WTC11 (cell line): ENCODE data around the gene KIDINS220. TPM values are rescaled to one million over a fixed set of nuclear protein-coding genes. Genes with fewer than 3 reads are reported as not detected.
A peak's percentile ranks its signal among the peaks of the same experiment; 100 is the strongest.

ENCODE experiments used
- ATAC-seq: fragments of 200-7000 bp; cut with Tn5 transposase; 2 replicates; pipeline ENCODE4 v1.10.0; 2021; ENCODE audit warnings: mild to moderate bottlenecking, moderate library complexity
- CTCF ChIA-PET: fragments of 300-600 bp; sonication (Branson Sonifier 250); formaldehyde crosslinking; loops from one replicate; lab custom pipeline; 2021; ENCODE audit warnings: antibody characterized with exemption; lab: Charles Lee
- POLR2A ChIA-PET: fragments of 350-600 bp; sonication (Branson Sonifier 250); formaldehyde crosslinking; loops from one replicate; lab custom pipeline; 2021; ENCODE audit warnings: antibody characterized with exemption; lab: Charles Lee
- DNase-seq: peaks from one replicate; pipeline ENCODE4 v3.0.0; 2021; ENCODE audit warnings: low spot score
- H3K27ac Mint-ChIP-seq: 2 replicates; pipeline ENCODE4 v1.8.0; 2021; ENCODE audit warnings: mixed read lengths
- H3K27me3 Mint-ChIP-seq: 2 replicates; pipeline ENCODE4 v1.8.0; 2021; ENCODE audit warnings: low read depth, mild to moderate bottlenecking, moderate library complexity, mixed read lengths
- H3K36me3 Mint-ChIP-seq: 2 replicates; pipeline ENCODE4 v1.8.0; 2021; ENCODE audit warnings: mixed read lengths
- H3K4me1 Mint-ChIP-seq: 2 replicates; pipeline ENCODE4 v1.8.0; 2022; ENCODE audit warnings: mixed read lengths
- H3K4me3 Mint-ChIP-seq: 2 replicates; pipeline ENCODE4 v1.8.0; 2021; ENCODE audit warnings: mild to moderate bottlenecking, moderate library complexity, mixed read lengths
- H3K9me3 Mint-ChIP-seq: 2 replicates; pipeline ENCODE4 v1.8.0; 2021; ENCODE audit warnings: mixed read lengths
- ATF1 ChIP-seq: sonication (generic); formaldehyde crosslinking; IDR thresholded peaks from 2 replicates; pipeline ENCODE4 v1.8.1; 2023; ENCODE audit warnings: mild to moderate bottlenecking, moderate library complexity, missing genetic modification reagents
- CBFB ChIP-seq: sonication (generic); formaldehyde crosslinking; IDR thresholded peaks from 2 replicates; pipeline ENCODE4 v1.8.1; 2022; ENCODE audit warnings: mild to moderate bottlenecking, low read depth, missing genetic modification reagents
- CREB1 ChIP-seq: sonication (generic); formaldehyde crosslinking; IDR thresholded peaks from 2 replicates; pipeline ENCODE4 v1.8.0; 2023; ENCODE audit warnings: mild to moderate bottlenecking, missing genetic modification reagents
- IRF2 ChIP-seq: sonication (generic); formaldehyde crosslinking; IDR thresholded peaks from 2 replicates; pipeline ENCODE4 v1.8.0; 2022; ENCODE audit warnings: low read depth, missing genetic modification reagents, borderline replicate concordance
- MYBL2 ChIP-seq: sonication (generic); formaldehyde crosslinking; IDR thresholded peaks from 2 replicates; pipeline ENCODE4 v1.8.1; 2023; ENCODE audit warnings: mild to moderate bottlenecking, moderate library complexity, missing genetic modification reagents
- NFE2L1 ChIP-seq: sonication (generic); formaldehyde crosslinking; IDR thresholded peaks from 2 replicates; pipeline ENCODE4 v1.8.1; 2023; ENCODE audit warnings: missing genetic modification reagents
- NR1H2 ChIP-seq: sonication (generic); formaldehyde crosslinking; IDR thresholded peaks from 2 replicates; pipeline ENCODE4 v1.9.0; 2021; ENCODE audit warnings: mild to moderate bottlenecking, moderate library complexity, missing genetic modification reagents
- OVOL2 ChIP-seq: fragments of 250-450 bp; sonication (Bioruptor Pico); IDR thresholded peaks from 2 replicates; pipeline ENCODE4 v1.9.0; 2021; ENCODE audit warnings: mild to moderate bottlenecking, borderline replicate concordance
- RORB ChIP-seq: fragments of 250-450 bp; sonication (Bioruptor Pico); IDR thresholded peaks from 2 replicates; pipeline ENCODE4 v1.9.0; 2021; ENCODE audit warnings: mild to moderate bottlenecking
- TP53 ChIP-seq: sonication (generic); formaldehyde crosslinking; IDR thresholded peaks from 2 replicates; pipeline ENCODE4 v1.8.1; 2023; ENCODE audit warnings: mild to moderate bottlenecking, missing genetic modification reagents
- ZBTB21 ChIP-seq: sonication (generic); formaldehyde crosslinking; IDR thresholded peaks from 2 replicates; pipeline ENCODE4 v1.8.1; 2023; ENCODE audit warnings: mild to moderate bottlenecking, missing genetic modification reagents, borderline replicate concordance
- ZNF219 ChIP-seq: sonication (generic); formaldehyde crosslinking; IDR thresholded peaks from 2 replicates; pipeline ENCODE4 v1.8.0; 2023; ENCODE audit warnings: missing genetic modification reagents, mild to moderate bottlenecking, borderline replicate concordance
- ZNF423 ChIP-seq: fragments of 250-450 bp; sonication (Bioruptor Pico); IDR thresholded peaks from 2 replicates; pipeline ENCODE4 v2.1.2; 2022; ENCODE audit warnings: mild to moderate bottlenecking, moderate library complexity
- total RNA-seq: library from RNA; stranded (reverse); gene quantifications from 3 replicates; pipeline ENCODE4 v1.2.3, GENCODE V29; 2021
- TF ChIP-seq, protein P1 (sequence below): fragments of 250-450 bp; sonication (Bioruptor Pico); IDR thresholded peaks from 2 replicates; pipeline ENCODE4 v1.9.0; 2021; ENCODE audit warnings: mild to moderate bottlenecking
- TF ChIP-seq, protein P2 (sequence below): sonication (generic); formaldehyde crosslinking; IDR thresholded peaks from 2 replicates; pipeline ENCODE4 v1.8.1; 2023; ENCODE audit warnings: mild to moderate bottlenecking, moderate library complexity, missing genetic modification reagents
- TF ChIP-seq, protein P3 (sequence below): sonication (generic); formaldehyde crosslinking; IDR thresholded peaks from 2 replicates; pipeline ENCODE4 v1.8.1; 2023; ENCODE audit warnings: mild to moderate bottlenecking, missing genetic modification reagents
- TF ChIP-seq, protein P4 (sequence below): sonication (generic); formaldehyde crosslinking; IDR thresholded peaks from 2 replicates; pipeline ENCODE4 v1.8.1; 2022; ENCODE audit warnings: low read depth, missing genetic modification reagents, borderline replicate concordance
- TF ChIP-seq, protein P5 (sequence below): sonication (generic); formaldehyde crosslinking; IDR thresholded peaks from 2 replicates; pipeline ENCODE4 v1.8.0; 2022; ENCODE audit warnings: missing genetic modification reagents
- TF ChIP-seq, protein P6 (sequence below): fragments of 250-450 bp; sonication (Bioruptor Pico); IDR thresholded peaks from 2 replicates; pipeline ENCODE4 v1.9.0; 2021; ENCODE audit warnings: moderate library complexity, mild to moderate bottlenecking, inconsistent platforms, borderline replicate concordance

Gene KIDINS220
- total RNA-seq, 1 experiment from 2014 or later, result 23.9 TPM

DNA sequence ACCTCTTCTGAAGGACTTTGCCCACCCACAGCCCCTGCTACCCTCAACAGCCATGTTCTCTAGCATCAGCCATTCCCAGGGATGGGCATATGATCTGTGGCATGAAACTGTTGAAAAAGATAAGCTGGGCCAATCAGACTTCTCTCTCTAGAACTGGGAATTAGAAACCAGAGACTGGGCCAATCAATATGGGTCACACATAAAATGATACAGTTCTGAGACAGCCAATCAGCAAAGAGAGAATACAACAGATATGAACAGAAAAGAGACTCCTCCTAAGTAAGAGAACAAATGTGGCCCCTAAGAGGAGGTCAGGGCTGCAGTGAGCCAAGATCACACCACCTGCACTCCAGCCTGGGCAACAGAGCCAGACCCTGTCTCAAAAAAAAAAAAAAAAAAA lies 2.1 kb downstream of the KIDINS220 start (continued):
- TF ChIP-seq, protein P1, sequence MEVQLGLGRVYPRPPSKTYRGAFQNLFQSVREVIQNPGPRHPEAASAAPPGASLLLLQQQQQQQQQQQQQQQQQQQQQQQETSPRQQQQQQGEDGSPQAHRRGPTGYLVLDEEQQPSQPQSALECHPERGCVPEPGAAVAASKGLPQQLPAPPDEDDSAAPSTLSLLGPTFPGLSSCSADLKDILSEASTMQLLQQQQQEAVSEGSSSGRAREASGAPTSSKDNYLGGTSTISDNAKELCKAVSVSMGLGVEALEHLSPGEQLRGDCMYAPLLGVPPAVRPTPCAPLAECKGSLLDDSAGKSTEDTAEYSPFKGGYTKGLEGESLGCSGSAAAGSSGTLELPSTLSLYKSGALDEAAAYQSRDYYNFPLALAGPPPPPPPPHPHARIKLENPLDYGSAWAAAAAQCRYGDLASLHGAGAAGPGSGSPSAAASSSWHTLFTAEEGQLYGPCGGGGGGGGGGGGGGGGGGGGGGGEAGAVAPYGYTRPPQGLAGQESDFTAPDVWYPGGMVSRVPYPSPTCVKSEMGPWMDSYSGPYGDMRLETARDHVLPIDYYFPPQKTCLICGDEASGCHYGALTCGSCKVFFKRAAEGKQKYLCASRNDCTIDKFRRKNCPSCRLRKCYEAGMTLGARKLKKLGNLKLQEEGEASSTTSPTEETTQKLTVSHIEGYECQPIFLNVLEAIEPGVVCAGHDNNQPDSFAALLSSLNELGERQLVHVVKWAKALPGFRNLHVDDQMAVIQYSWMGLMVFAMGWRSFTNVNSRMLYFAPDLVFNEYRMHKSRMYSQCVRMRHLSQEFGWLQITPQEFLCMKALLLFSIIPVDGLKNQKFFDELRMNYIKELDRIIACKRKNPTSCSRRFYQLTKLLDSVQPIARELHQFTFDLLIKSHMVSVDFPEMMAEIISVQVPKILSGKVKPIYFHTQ (CRISPR knock-in tag), result no peak
- TF ChIP-seq NR1H2 (no peak), ATF1 (no peak), CBFB (CRISPR knock-in tag) (no peak), ZNF219 (CRISPR knock-in tag) (no peak), ZNF423 (CRISPR knock-in tag) (no peak), MYBL2 (CRISPR knock-in tag) (no peak), TP53 (CRISPR knock-in tag) (no peak), CREB1 (CRISPR knock-in tag) (no peak)
- TF ChIP-seq, protein P2, sequence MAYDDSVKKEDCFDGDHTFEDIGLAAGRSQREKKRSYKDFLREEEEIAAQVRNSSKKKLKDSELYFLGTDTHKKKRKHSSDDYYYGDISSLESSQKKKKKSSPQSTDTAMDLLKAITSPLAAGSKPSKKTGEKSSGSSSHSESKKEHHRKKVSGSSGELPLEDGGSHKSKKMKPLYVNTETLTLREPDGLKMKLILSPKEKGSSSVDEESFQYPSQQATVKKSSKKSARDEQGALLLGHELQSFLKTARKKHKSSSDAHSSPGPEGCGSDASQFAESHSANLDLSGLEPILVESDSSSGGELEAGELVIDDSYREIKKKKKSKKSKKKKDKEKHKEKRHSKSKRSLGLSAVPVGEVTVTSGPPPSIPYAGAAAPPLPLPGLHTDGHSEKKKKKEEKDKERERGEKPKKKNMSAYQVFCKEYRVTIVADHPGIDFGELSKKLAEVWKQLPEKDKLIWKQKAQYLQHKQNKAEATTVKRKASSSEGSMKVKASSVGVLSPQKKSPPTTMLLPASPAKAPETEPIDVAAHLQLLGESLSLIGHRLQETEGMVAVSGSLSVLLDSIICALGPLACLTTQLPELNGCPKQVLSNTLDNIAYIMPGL (CRISPR knock-in tag), result no peak
- TF ChIP-seq, protein P3, sequence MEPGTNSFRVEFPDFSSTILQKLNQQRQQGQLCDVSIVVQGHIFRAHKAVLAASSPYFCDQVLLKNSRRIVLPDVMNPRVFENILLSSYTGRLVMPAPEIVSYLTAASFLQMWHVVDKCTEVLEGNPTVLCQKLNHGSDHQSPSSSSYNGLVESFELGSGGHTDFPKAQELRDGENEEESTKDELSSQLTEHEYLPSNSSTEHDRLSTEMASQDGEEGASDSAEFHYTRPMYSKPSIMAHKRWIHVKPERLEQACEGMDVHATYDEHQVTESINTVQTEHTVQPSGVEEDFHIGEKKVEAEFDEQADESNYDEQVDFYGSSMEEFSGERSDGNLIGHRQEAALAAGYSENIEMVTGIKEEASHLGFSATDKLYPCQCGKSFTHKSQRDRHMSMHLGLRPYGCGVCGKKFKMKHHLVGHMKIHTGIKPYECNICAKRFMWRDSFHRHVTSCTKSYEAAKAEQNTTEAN, result no peak

DNA sequence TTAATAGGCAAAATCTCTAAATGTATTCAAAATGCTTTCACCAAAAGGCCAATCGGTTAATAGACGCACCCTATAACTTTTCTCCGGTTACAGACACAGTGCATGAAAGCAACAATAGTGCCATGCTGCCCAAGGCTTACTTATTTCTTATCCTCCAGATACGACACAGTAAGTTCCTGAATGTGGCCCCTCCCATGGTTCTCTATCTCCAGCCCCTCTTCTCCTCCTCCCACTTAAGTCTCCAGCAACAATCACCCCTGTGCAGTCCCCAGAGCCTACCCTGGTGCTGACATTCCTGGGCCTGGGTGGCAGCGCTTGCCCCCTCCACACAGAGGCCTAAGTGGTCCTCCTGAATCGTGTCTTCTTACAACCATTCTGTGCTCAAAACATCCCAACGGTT lies 3.6 kb downstream of the KIDINS220 start:
- Mint-ChIP-seq H3K4me3 (no peak overlapping the region), H3K27ac (no peak overlapping the region), H3K9me3 (no peaks in the 10 kb centered on the region), H3K36me3 (no peaks in the 10 kb centered on the region)
- POLR2A ChIA-PET, result no interaction called here
- DNase-seq, result no peak
- no peak for ATAC-seq
- TF ChIP-seq, protein P4, sequence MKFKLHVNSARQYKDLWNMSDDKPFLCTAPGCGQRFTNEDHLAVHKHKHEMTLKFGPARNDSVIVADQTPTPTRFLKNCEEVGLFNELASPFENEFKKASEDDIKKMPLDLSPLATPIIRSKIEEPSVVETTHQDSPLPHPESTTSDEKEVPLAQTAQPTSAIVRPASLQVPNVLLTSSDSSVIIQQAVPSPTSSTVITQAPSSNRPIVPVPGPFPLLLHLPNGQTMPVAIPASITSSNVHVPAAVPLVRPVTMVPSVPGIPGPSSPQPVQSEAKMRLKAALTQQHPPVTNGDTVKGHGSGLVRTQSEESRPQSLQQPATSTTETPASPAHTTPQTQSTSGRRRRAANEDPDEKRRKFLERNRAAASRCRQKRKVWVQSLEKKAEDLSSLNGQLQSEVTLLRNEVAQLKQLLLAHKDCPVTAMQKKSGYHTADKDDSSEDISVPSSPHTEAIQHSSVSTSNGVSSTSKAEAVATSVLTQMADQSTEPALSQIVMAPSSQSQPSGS (CRISPR knock-in tag), result no peak
- TF ChIP-seq IRF2 (CRISPR knock-in tag), result no peak
- TF ChIP-seq NFE2L1 (CRISPR knock-in tag), result no peak
- TF ChIP-seq ZBTB21 (CRISPR knock-in tag), result no peak
- TF ChIP-seq, all 79 proteins: peak for 0
- CTCF ChIA-PET, result interaction anchor here (0.9 kb wide), 1 partner anchor 277 kb away, joined by 3 read pairs; no protein-coding TSS in a partner anchor
- peaks cover 20% of the 10 kb centered on the region for H3K4me1 Mint-ChIP-seq
- no peaks in the 10 kb centered on the region for H3K27me3 Mint-ChIP-seq

GRCh38 chr2:8831516-8831915 lies 5.9 kb downstream of the KIDINS220 start:
- no peak overlapping the region for H3K27ac Mint-ChIP-seq
- ATAC-seq, result peak; percentile 18; the same call in 1 of the 2 replicates
- H3K27me3 Mint-ChIP-seq, result no peaks in the 10 kb centered on the region
- ChIA-PET POLR2A (no interaction called here), CTCF (interaction anchor here (1.0 kb wide), 1 partner anchor 280 kb away, joined by 3 read pairs; no protein-coding TSS in a partner anchor)
- H3K9me3 Mint-ChIP-seq, result no peaks in the 10 kb centered on the region
- H3K4me3 Mint-ChIP-seq, result no peak overlapping the region
- no peak for DNase-seq
- peaks cover 15% of the 10 kb centered on the region for H3K4me1 Mint-ChIP-seq
- no peaks in the 10 kb centered on the region for H3K36me3 Mint-ChIP-seq
- TF ChIP-seq OVOL2 (no peak), RORB (no peak), CBFB (CRISPR knock-in tag) (no peak)
- TF ChIP-seq, protein P5, sequence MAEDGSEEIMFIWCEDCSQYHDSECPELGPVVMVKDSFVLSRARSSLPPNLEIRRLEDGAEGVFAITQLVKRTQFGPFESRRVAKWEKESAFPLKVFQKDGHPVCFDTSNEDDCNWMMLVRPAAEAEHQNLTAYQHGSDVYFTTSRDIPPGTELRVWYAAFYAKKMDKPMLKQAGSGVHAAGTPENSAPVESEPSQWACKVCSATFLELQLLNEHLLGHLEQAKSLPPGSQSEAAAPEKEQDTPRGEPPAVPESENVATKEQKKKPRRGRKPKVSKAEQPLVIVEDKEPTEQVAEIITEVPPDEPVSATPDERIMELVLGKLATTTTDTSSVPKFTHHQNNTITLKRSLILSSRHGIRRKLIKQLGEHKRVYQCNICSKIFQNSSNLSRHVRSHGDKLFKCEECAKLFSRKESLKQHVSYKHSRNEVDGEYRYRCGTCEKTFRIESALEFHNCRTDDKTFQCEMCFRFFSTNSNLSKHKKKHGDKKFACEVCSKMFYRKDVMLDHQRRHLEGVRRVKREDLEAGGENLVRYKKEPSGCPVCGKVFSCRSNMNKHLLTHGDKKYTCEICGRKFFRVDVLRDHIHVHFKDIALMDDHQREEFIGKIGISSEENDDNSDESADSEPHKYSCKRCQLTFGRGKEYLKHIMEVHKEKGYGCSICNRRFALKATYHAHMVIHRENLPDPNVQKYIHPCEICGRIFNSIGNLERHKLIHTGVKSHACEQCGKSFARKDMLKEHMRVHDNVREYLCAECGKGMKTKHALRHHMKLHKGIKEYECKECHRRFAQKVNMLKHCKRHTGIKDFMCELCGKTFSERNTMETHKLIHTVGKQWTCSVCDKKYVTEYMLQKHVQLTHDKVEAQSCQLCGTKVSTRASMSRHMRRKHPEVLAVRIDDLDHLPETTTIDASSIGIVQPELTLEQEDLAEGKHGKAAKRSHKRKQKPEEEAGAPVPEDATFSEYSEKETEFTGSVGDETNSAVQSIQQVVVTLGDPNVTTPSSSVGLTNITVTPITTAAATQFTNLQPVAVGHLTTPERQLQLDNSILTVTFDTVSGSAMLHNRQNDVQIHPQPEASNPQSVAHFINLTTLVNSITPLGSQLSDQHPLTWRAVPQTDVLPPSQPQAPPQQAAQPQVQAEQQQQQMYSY (CRISPR knock-in tag), result no peak
- TF ChIP-seq, protein P1 (CRISPR knock-in tag), result no peak
- TF ChIP-seq, protein P6, sequence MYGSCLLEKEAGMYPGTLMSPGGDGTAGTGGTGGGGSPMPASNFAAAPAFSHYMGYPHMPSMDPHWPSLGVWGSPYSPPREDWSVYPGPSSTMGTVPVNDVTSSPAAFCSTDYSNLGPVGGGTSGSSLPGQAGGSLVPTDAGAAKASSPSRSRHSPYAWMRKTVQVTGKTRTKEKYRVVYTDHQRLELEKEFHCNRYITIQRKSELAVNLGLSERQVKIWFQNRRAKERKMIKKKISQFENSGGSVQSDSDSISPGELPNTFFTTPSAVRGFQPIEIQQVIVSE (CRISPR knock-in tag), result no peak
